H1 (cell line): Measurements from ENCODE around the gene KRTAP10-8. TPM values are rescaled to one million over a fixed set of nuclear protein-coding genes. Genes with fewer than 3 reads are reported as not detected.

ENCODE experiments used
- HDAC2 ChIP-seq, 2 experiments: fragments of 300-600 bp in 1 of 2; sonication (generic) in 1 of 2; IDR thresholded peaks; 2 replicates each; pipeline ENCODE4 v1.6.1; 2011 to 2012; ENCODE audit warnings: low read depth in 2 of 2, low read length in 2 of 2, mild to moderate bottlenecking in 2 of 2, moderate library complexity in 2 of 2, borderline replicate concordance in 1 of 2, inconsistent platforms in 1 of 2
- polyA plus RNA-seq, 7 experiments: library from polyadenylated mRNA; depleted of rRNA in 3 of 7; stranded (reverse) in 5 of 7; unstranded in 2 of 7; fragments of >200 nt in 5 of 7; fragments of 200-250 nt in 2 of 7; gene quantifications; 1 replicate in 5 of 7; 2 replicates in 1 of 7; 4 replicates in 1 of 7; pipeline versions ENCODE4 v1.2.1 to v1.2.3, GENCODE V29; 2011 to 2013; ENCODE audit warnings: missing spikeins in 2 of 7, mixed read lengths in 2 of 7
- total RNA-seq: library from RNA; stranded (reverse); fragmentation: NEBNext Ultra II Directional; extraction: Animal tissue kit (Norgen Biotek cat#: 25700); gene quantifications from 2 replicates; pipeline ENCODE4 v1.2.1, GENCODE V29; 2021

The KRTAP10-8 gene
- total and polyA plus RNA-seq, 2 of the 8 experiments (the other 6 are each of a cell fraction or from before 2014, with no cell fraction given): not detected

DNA sequence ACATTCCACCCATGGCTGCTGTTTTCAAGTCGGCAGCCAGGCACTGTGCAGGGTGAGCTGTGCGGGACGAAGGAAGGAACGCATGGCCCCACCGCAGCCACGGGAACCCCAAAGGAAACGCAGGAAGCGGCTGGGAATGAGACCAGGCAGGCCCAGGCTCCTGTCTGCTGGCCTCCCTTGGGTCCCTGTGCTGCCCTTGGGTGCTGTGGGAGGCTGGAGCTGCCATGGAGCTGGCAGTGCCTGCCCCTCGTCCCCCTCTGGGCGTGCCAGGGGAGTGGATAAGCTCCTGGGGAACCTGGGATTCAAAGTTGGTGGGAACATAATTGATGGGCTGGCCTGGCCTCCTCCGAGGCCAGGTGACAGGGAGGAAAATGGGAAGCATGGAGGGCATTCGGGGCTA, 43.6 kb upstream of the KRTAP10-8 start (continued):
- no peak for TF ChIP-seq HDAC2 (IDR thresholded peaks at IDR 0.05; ENCODE audit: borderline replicate concordance in 1 of 2, low read depth in 2 of 2, low read length in 2 of 2)
